Hypothalamus (tissue), 51 donors: ENCODE measurements around the gene INHBE.
"Not testable (repeated sequence)": the region's sequence is repeated elsewhere in the genome, so short reads cannot be mapped to it uniquely, and the experiment has no call there.

Experiments used
- DNase-seq, 51 donors: peaks; one replicate each; lab custom pipeline; 2025; lab: John Stamatoyannopoulos, UW

Gene INHBE

DNA sequence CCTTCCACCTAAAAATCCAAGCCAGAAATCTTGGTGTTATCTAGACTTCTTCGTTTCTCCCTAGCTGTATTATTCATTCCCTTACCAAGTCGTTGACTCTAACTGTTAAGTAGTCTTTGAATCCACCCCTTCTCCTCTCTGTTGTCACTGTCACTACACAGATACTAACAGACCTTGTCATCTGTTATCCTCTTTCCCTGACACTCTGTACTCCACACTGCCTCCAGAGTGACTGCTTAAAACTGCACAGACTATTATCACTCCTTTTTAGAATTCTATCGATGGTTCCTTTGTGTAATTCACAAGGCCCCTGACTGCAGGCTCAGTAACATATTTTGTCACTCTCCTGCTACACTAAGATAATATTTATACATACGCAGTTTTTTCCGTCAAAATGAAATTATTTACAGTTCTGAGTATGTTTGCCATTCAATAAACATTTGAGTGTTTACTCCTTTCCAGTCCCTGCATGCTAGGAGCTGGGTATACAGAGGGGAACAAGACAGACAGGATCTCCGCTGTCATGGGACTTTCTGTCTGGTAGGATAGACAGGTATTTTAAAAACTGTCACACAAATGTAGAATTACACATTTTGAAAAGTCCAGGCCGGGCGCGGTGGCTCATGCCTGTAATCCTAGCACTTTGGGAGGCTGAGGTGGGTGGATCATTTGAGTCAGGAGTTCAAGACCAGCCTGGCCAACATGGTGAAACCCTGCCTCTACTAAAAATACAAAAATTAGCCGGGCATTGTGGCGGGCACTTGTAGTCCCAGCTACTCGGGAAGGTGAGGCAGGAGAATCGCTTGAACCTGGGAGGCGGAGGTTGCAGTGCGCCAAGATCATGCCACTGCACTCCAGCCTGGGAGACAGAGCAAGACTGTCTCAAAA is 36.5 kb downstream of the INHBE start:
- DNase-seq: no peak

GRCh38 chr12:57495051-57495701 is 40.1 kb downstream of the INHBE start:
- DNase-seq: not testable (repeated sequence)

DNA sequence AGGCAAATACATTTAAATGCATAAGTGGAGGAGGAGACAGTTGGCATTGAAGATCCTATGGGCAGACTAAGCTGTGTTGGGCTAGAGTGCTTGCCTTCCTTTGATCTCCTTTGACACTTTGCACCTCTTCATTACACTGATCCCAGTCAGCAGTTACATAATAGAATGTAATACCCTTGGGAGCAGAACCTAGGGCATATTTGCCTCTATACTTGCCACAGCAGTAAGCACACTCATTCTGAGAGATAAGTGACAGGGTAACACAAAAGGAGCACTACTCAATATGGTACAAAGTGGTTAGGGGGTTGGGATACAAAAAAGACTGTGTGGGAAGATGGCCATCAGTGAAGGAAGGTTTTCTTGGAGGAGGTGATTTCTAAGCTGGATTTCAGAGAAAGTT is 41.7 kb downstream of the INHBE start:
- no peak for DNase-seq

- DNase-seq: no peak
Observed at GRCh38 chr12:57497223-57498131, 42.4 kb downstream of the INHBE start.

- no peak for DNase-seq
Observed at GRCh38 chr12:57498132-57498502, 43.0 kb downstream of the INHBE start.

- DNase-seq: no peak
Observed at GRCh38 chr12:57498571-57498970, 43.5 kb downstream of the INHBE start.

DNA sequence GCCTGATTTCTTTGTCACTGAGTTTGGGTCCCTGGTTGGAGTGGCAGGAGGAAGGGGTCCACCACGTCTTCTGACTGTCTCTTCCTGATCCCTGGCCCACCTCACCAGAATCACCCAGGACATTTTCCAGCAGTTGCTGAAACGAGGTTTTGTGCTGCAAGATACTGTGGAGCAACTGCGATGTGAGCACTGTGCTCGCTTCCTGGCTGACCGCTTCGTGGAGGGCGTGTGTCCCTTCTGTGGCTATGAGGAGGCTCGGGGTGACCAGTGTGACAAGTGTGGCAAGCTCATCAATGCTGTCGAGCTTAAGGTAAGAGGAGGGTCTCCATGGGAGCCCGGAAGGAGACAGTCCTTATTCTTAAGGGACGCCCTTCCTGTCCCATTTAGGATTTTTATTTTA is 45.1 kb downstream of the INHBE start:
- DNase-seq: no peak

- not testable (repeated sequence) for DNase-seq
Observed at GRCh38 chr12:57502311-57502969, 47.3 kb downstream of the INHBE start.

DNA sequence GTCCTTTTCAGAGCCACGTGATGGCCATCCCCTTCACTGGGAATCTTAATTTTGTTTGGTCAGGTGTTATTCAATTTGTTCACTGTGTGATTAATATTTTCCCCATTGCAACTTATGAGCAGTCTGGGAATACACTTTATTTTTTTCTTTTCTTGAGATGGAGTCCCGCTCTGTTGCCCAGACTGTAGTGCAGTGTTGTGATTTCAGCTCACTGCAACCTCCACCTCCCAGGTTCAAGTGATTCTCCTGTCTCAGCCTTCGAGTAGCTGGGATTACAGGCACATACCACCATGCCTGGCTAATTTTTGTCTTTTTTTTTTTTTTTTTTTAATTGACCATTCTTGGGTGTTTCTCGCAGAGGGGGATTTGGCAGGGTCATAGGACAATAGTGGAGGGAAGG is 51.4 kb downstream of the INHBE start:
- not testable (repeated sequence) for DNase-seq
